Right hindlimb (tissue), 1 donor: ENCODE data around the gene DNAJB14.
A peak's percentile ranks its signal among the peaks of the same experiment; 100 is the strongest.

Experiments
- DNase-seq: peaks from one replicate; pipeline ENCODE4 v3.0.0-alpha.2; 2018

DNAJB14 gene

GRCh38 chr4:99943904-99944437 lies 2.4 kb downstream of the DNAJB14 start:
- DNase-seq, result no peak

GRCh38 chr4:99938243-99938753 lies 8.1 kb downstream of the DNAJB14 start:
- no peak for DNase-seq

- DNase-seq, result no peak
Measured at GRCh38 chr4:99934891-99935290, 11.5 kb downstream of the DNAJB14 start.

- no peak for DNase-seq
Measured at GRCh38 chr4:99927566-99927965, 18.9 kb downstream of the DNAJB14 start.

GRCh38 chr4:99921174-99921573 lies 25.2 kb downstream of the DNAJB14 start:
- no peak for DNase-seq

- DNase-seq, result no peak
Measured at GRCh38 chr4:99918656-99919055, 27.8 kb downstream of the DNAJB14 start.

GRCh38 chr4:99917575-99917974 lies 28.8 kb downstream of the DNAJB14 start:
- no peak for DNase-seq

GRCh38 chr4:99915449-99915848 lies 31.0 kb downstream of the DNAJB14 start:
- DNase-seq, result no peak

- no peak for DNase-seq
Measured at GRCh38 chr4:99894998-99895397, 51.4 kb downstream of the DNAJB14 start.

GRCh38 chr4:99894161-99894997 lies 52.0 kb downstream of the DNAJB14 start, which contains the start of gene LAMTOR3:
Gene LAMTOR3 (minus strand): TSS chr4:99894427. CDS start chr4:99893963, 464 bp downstream.
- peak; percentile 94 for DNase-seq

- no peak for DNase-seq
Measured at GRCh38 chr4:99893839-99894160, 52.6 kb downstream of the DNAJB14 start.

- no peak for DNase-seq
Measured at GRCh38 chr4:99893029-99893428, 53.4 kb downstream of the DNAJB14 start.

- DNase-seq, result no peak
Measured at GRCh38 chr4:99891351-99891750, 55.1 kb downstream of the DNAJB14 start.

GRCh38 chr4:99887837-99888236 lies 58.6 kb downstream of the DNAJB14 start:
- DNase-seq, result no peak

- no peak for DNase-seq
Measured at GRCh38 chr4:99886146-99886545, 60.3 kb downstream of the DNAJB14 start.

- DNase-seq, result no peak
Measured at GRCh38 chr4:99885687-99886086, 60.7 kb downstream of the DNAJB14 start.

- DNase-seq, result no peak
Measured at GRCh38 chr4:99885063-99885664, 61.3 kb downstream of the DNAJB14 start.

GRCh38 chr4:99879458-99879857 lies 67.0 kb downstream of the DNAJB14 start:
- DNase-seq, result no peak

GRCh38 chr4:99878604-99879003 lies 67.8 kb downstream of the DNAJB14 start:
- DNase-seq, result no peak

GRCh38 chr4:99876946-99877345 lies 69.5 kb downstream of the DNAJB14 start:
- DNase-seq, result no peak

- DNase-seq, result no peak
Measured at GRCh38 chr4:99875071-99875470, 71.3 kb downstream of the DNAJB14 start.

- DNase-seq, result no peak
Measured at GRCh38 chr4:99872570-99872969, 73.8 kb downstream of the DNAJB14 start.

GRCh38 chr4:99868126-99868596 lies 78.3 kb downstream of the DNAJB14 start:
- no peak for DNase-seq

GRCh38 chr4:99863804-99864203 lies 82.6 kb downstream of the DNAJB14 start:
- no peak for DNase-seq
